GM20431 (cell line): ENCODE measurements around the gene IFRD2.
"Not testable (repeated sequence)": the region's sequence is repeated elsewhere in the genome, so short reads cannot be mapped to it uniquely, and the experiment has no call there.

Source experiments
- in situ Hi-C: fragments of 300-500 bp; cut with MseI, MboI; formaldehyde crosslinking; loops from one replicate; pipeline ENCODE4 v1.15.0; 2020; ENCODE audit warnings: low sequenced_read_pairs; ENCODE audit not compliant: unreplicated experiment

Gene IFRD2

GRCh38 chr3:50256978-50257890, 35.0 kb downstream of the IFRD2 start:
- in situ Hi-C loops, result no loop called here

- in situ Hi-C loops, result no loop called here
Measured at GRCh38 chr3:50255251-50255615, 37.0 kb downstream of the IFRD2 start.

GRCh38 chr3:50254577-50255250, 37.5 kb downstream of the IFRD2 start:
- in situ Hi-C loops, result no loop called here

GRCh38 chr3:50251220-50251619, 41.0 kb downstream of the IFRD2 start:
- in situ Hi-C loops, result no loop called here

GRCh38 chr3:50250514-50250913, 41.7 kb downstream of the IFRD2 start:
- in situ Hi-C loops, result no loop called here

GRCh38 chr3:50249457-50249856, 42.8 kb downstream of the IFRD2 start:
- in situ Hi-C loops, result no loop called here

GRCh38 chr3:50248387-50248786, 43.8 kb downstream of the IFRD2 start:
- in situ Hi-C loops, result no loop called here

GRCh38 chr3:50246517-50246954, 45.7 kb downstream of the IFRD2 start:
- in situ Hi-C loops, result no loop called here

- in situ Hi-C loops, result no loop called here
Measured at GRCh38 chr3:50245831-50246516, 46.3 kb downstream of the IFRD2 start.

GRCh38 chr3:50245251-50245745, 46.9 kb downstream of the IFRD2 start:
- in situ Hi-C loops, result no loop called here

GRCh38 chr3:50244813-50245212, 47.4 kb downstream of the IFRD2 start:
- in situ Hi-C loops, result not testable (repeated sequence)

- in situ Hi-C loops, result no loop called here
Measured at GRCh38 chr3:50243543-50243895, 48.7 kb downstream of the IFRD2 start.

GRCh38 chr3:50242851-50243542, 49.2 kb downstream of the IFRD2 start:
- in situ Hi-C loops, result no loop called here

GRCh38 chr3:50242381-50242770, 49.9 kb downstream of the IFRD2 start:
- in situ Hi-C loops, result no loop called here

GRCh38 chr3:50241713-50242380, 50.4 kb downstream of the IFRD2 start:
- in situ Hi-C loops, result no loop called here

- in situ Hi-C loops, result no loop called here
Measured at GRCh38 chr3:50241163-50241562, 51.1 kb downstream of the IFRD2 start.

- in situ Hi-C loops, result no loop called here
Measured at GRCh38 chr3:50239649-50240048, 52.6 kb downstream of the IFRD2 start.

- in situ Hi-C loops, result no loop called here
Measured at GRCh38 chr3:50238549-50239026, 53.6 kb downstream of the IFRD2 start.

- in situ Hi-C loops, result no loop called here
Measured at GRCh38 chr3:50237754-50238548, 54.3 kb downstream of the IFRD2 start.
